Fibroblast of skin of left biceps (primary cell): ENCODE results near the gene FAM193A.
"Not testable (repeated sequence)": the region's sequence is repeated elsewhere in the genome, so short reads cannot be mapped to it uniquely, and the experiment has no call there.

Experiments used
- DNase-seq, 2 experiments: peaks; one replicate each; pipeline ENCODE4 v3.0.0-alpha.2; 2013; ENCODE audit warnings: low read depth in 2 of 2

Gene FAM193A

GRCh38 chr4:2514944-2515343, 21.5 kb upstream of the FAM193A start:
- DNase-seq = not testable (repeated sequence)

GRCh38 chr4:2515830-2516550, 20.5 kb upstream of the FAM193A start:
- DNase-seq = no peak

- DNase-seq = no peak
These were observed 19.8 kb upstream of the FAM193A start for GRCh38 chr4:2516635-2517034.

- no peak for DNase-seq
These were observed 9.9 kb upstream of the FAM193A start for GRCh38 chr4:2526559-2526958.

- DNase-seq = no peak
These were observed 1.5 kb upstream of the FAM193A start for GRCh38 chr4:2534904-2535375.

GRCh38 chr4:2535376-2536192, 863 bp upstream of the FAM193A start:
- no peak for DNase-seq

- DNase-seq = no peak
These were observed 774 bp downstream of the FAM193A start for GRCh38 chr4:2537011-2537830.

- not testable (repeated sequence) for DNase-seq
These were observed 7.2 kb downstream of the FAM193A start for GRCh38 chr4:2543580-2544191.

GRCh38 chr4:2545321-2546013, 9.0 kb downstream of the FAM193A start:
- DNase-seq = no peak

GRCh38 chr4:2546286-2546823, 9.9 kb downstream of the FAM193A start:
- no peak for DNase-seq

GRCh38 chr4:2546961-2547691, 10.7 kb downstream of the FAM193A start:
- DNase-seq = not testable (repeated sequence)

- no peak for DNase-seq
These were observed 14.7 kb downstream of the FAM193A start for GRCh38 chr4:2551118-2551517.

GRCh38 chr4:2552806-2553205, 16.4 kb downstream of the FAM193A start:
- no peak for DNase-seq

- no peak for DNase-seq
These were observed 21.9 kb downstream of the FAM193A start for GRCh38 chr4:2558301-2558700.

- no peak for DNase-seq
These were observed 23.7 kb downstream of the FAM193A start for GRCh38 chr4:2560167-2560566.

- DNase-seq = no peak
These were observed 29.1 kb downstream of the FAM193A start for GRCh38 chr4:2565533-2565932.

- no peak for DNase-seq
These were observed 33.6 kb downstream of the FAM193A start for GRCh38 chr4:2570036-2570435.

GRCh38 chr4:2570551-2571222, 34.2 kb downstream of the FAM193A start:
- DNase-seq = no peak

GRCh38 chr4:2572076-2572475, 35.6 kb downstream of the FAM193A start:
- DNase-seq = no peak

- no peak for DNase-seq
These were observed 36.4 kb downstream of the FAM193A start for GRCh38 chr4:2572866-2573265.
